K562 (cell line): Measurements from ENCODE around the gene FANCC. TPM values are rescaled to one million over a fixed set of nuclear protein-coding genes. Genes with fewer than 3 reads are reported as not detected.

Experiments used
- ATAC-seq: fragments of 200-7000 bp; cut with Tn5 transposase; 3 replicates; pipeline ENCODE4 v1.9.1; 2020; ENCODE audit warnings: moderate library complexity
- BruUV-seq: library from RNA; stranded (reverse); fragments of 400-500 nt; replicated peaks from 2 replicates; lab custom pipeline; 2021; lab: Mats Ljungman, UMichigan
- CTCF ChIA-PET: fragments of 300-600 bp; formaldehyde crosslinking; extraction: SDS; loops from one replicate; lab custom pipeline; 2021; ENCODE audit warnings: low intra/inter-chr PET ratio; lab: Yijun Ruan, JAX
- POLR2A ChIA-PET: fragments of 300-600, 350-650 bp; sonication (Branson Sonifier 250); formaldehyde crosslinking; extraction: SDS; loops from one replicate; lab custom pipeline; 2021; ENCODE audit warnings: antibody characterized with exemption, inconsistent platforms; lab: Yijun Ruan, JAX
- DNase-seq, 4 experiments: peaks; one replicate each; pipeline versions ENCODE4 v3.0.0 to v3.0.0-alpha.2; 2011 to 2018; ENCODE audit warnings: low spot score in 3 of 4, mixed read lengths in 3 of 4; ENCODE audit errors: extremely low read depth in 1 of 4
- FAIRE-seq: peaks from 2 replicates; lab custom pipeline; 2011; peaks lifted over from hg19 to GRCh38; lab: Jason Lieb, UNC
- H2AFZ ChIP-seq: 2 replicates; pipeline ENCODE4 v1.6.0; 2011; ENCODE audit warnings: low read depth, low read length, control low read depth, inconsistent platforms
- H3K27ac ChIP-seq: fragments of 200-600 bp; 3 replicates; pipeline ENCODE4 v1.8.0; 2011; ENCODE audit warnings: low read depth, mild to moderate bottlenecking, control low read depth, inconsistent platforms, low read length, moderate library complexity, mixed read lengths; ENCODE audit errors: extremely low read depth
- H3K27me3 ChIP-seq, 2 experiments: fragments of 300-600 bp in 1 of 2; 2 replicates in 1 of 2; 3 replicates in 1 of 2; pipeline versions ENCODE4 v1.6.0 to v1.8.0; 2011; ENCODE audit warnings: inconsistent platforms in 2 of 2, low read length in 2 of 2, mild to moderate bottlenecking in 1 of 2, mixed read lengths in 1 of 2, moderate library complexity in 1 of 2; ENCODE audit not compliant: control insufficient read depth in 2 of 2, insufficient read depth in 2 of 2
- H3K36me3 ChIP-seq: fragments of 300-600 bp; 3 replicates; pipeline ENCODE4 v1.8.0; 2011; ENCODE audit warnings: mild to moderate bottlenecking, low read length, inconsistent platforms; ENCODE audit not compliant: control insufficient read depth, insufficient read depth
- H3K4me1 ChIP-seq, 2 experiments: fragments of 200-600 bp in 1 of 2; replicated peaks in 1 of 2; 2 replicates in 1 of 2; 3 replicates in 1 of 2; pipeline versions ENCODE4 v1.5.1 to v1.8.0; 2011; ENCODE audit warnings: inconsistent platforms in 2 of 2, low read length in 2 of 2, mild to moderate bottlenecking in 1 of 2, mixed read lengths in 1 of 2, moderate library complexity in 1 of 2; ENCODE audit not compliant: control insufficient read depth in 2 of 2, insufficient read depth in 2 of 2
- H3K4me2 ChIP-seq: 2 replicates; pipeline ENCODE4 v1.6.1; 2011; ENCODE audit warnings: low read length, control low read depth, inconsistent platforms, mixed read lengths; ENCODE audit not compliant: insufficient read depth
- H3K4me3 ChIP-seq: fragments of 200-600 bp; sonication (generic), shearing (Covaris generic); 2 replicates; pipeline ENCODE4 v1.5.1; 2016; ENCODE audit warnings: control low read depth, inconsistent platforms
- H3K79me2 ChIP-seq: fragments of 200-600 bp; 3 replicates; pipeline ENCODE4 v1.8.0; 2011; ENCODE audit warnings: low read length, inconsistent platforms; ENCODE audit not compliant: control insufficient read depth, insufficient read depth
- H3K9ac ChIP-seq, 2 experiments: 2 replicates each; pipeline versions ENCODE4 v1.6.0 to v1.6.1; 2011; ENCODE audit warnings: low read depth in 2 of 2, low read length in 2 of 2, control low read depth in 1 of 2, inconsistent platforms in 1 of 2, mild to moderate bottlenecking in 1 of 2, mixed read lengths in 1 of 2; ENCODE audit not compliant: insufficient read depth in 1 of 2
- H3K9me1 ChIP-seq: one replicate; pipeline ENCODE4 v1.6.0; 2011; ENCODE audit warnings: inconsistent platforms, mild to moderate bottlenecking, low read length, moderate library complexity; ENCODE audit not compliant: control insufficient read depth, insufficient read depth
- H3K9me3 ChIP-seq: replicated peaks from 2 replicates; pipeline ENCODE4 v1.5.1; 2011; ENCODE audit warnings: low read depth, low read length, inconsistent platforms; ENCODE audit not compliant: control insufficient read depth, insufficient read depth
- H4K20me1 ChIP-seq: replicated peaks from 2 replicates; pipeline ENCODE4 v1.6.1; 2011; ENCODE audit warnings: low read length, inconsistent platforms, mixed read lengths; ENCODE audit not compliant: control insufficient read depth, insufficient read depth
- BRD4 ChIP-seq: fragments of 200-600 bp; sonication (generic); IDR thresholded peaks from 2 replicates; pipeline ENCODE4 v1.6.1; 2017; ENCODE audit warnings: inconsistent platforms
- BRF1 ChIP-seq: IDR thresholded peaks from 3 replicates; pipeline ENCODE4 v1.6.1; 2011; ENCODE audit warnings: borderline replicate concordance, mild to moderate bottlenecking; ENCODE audit not compliant: insufficient read length; ENCODE audit errors: extremely low read depth
- ELF4 ChIP-seq: fragments of 450-650 bp; formaldehyde crosslinking; IDR thresholded peaks from 2 replicates; pipeline ENCODE4 v1.4.0; 2022; ENCODE audit warnings: missing genetic modification characterization
- MCM2 ChIP-seq: fragments of 450-650 bp; IDR thresholded peaks from 2 replicates; pipeline ENCODE4 v1.6.1; 2017; ENCODE audit warnings: low read depth, mild to moderate bottlenecking
- MIER1 ChIP-seq: fragments of 450-650 bp; IDR thresholded peaks from 2 replicates; pipeline ENCODE4 v1.6.1; 2016; ENCODE audit warnings: antibody characterized with exemption, mild to moderate bottlenecking, low read depth
- NFATC3 ChIP-seq: fragments of 450-650 bp; IDR thresholded peaks from 2 replicates; pipeline ENCODE4 v1.6.1; 2017; ENCODE audit warnings: mild to moderate bottlenecking
- ZFP1 ChIP-seq: fragments of 450-650 bp; formaldehyde crosslinking; IDR thresholded peaks from 2 replicates; pipeline ENCODE4 v1.4.0; 2020; ENCODE audit warnings: mild to moderate bottlenecking, mixed read lengths
- ZNF232 ChIP-seq: sonication (generic); formaldehyde crosslinking; IDR thresholded peaks from 2 replicates; pipeline ENCODE4 v1.8.0; 2022; ENCODE audit warnings: mild to moderate bottlenecking, missing genetic modification reagents
- ZNF277 ChIP-seq: fragments of 250-450 bp; sonication (Bioruptor Pico); IDR thresholded peaks from 2 replicates; pipeline ENCODE4 v1.8.0; 2022; ENCODE audit warnings: inconsistent platforms, mild to moderate bottlenecking, moderate library complexity, borderline replicate concordance
- ZNF512 ChIP-seq: IDR thresholded peaks from 2 replicates; pipeline ENCODE4 v1.6.1; 2016; ENCODE audit warnings: missing genetic modification characterization, missing compliant biosample characterization
- ZNF57 ChIP-seq: fragments of 450-650 bp; formaldehyde crosslinking; IDR thresholded peaks from 2 replicates; pipeline ENCODE4 v1.4.0; 2020; ENCODE audit warnings: mild to moderate bottlenecking, moderate library complexity
- WGBS: fragments of 100-300 bp; shearing (Covaris generic); methylation state at CpG from one replicate; pipeline ENCODE4 v1.1.6; 2016; ENCODE audit warnings: low coverage, mixed read lengths; ENCODE audit not compliant: insufficient coverage; ENCODE audit errors: missing lambda C conversion rate; 5-methylcytosine and 5-hydroxymethylcytosine counted together
- in situ Hi-C: fragments of 300-500 bp; cut with MboI; formaldehyde crosslinking; loops from 4 replicates; pipeline ENCODE4 v1.15.0; 2018; ENCODE audit warnings: inconsistent platforms, mixed read lengths
- intact Hi-C: fragments of 100-400 bp; cut with micrococcal nuclease; formaldehyde crosslinking; loops from 2 replicates; pipeline ENCODE4 v1.14.2; 2022
- polyA plus RNA-seq, 8 experiments: library from polyadenylated mRNA; depleted of rRNA in 4 of 8; stranded (reverse) in 5 of 8; unstranded in 3 of 8; fragments of >200 nt; fragmentation: Nextera tagmentation in 2 of 8; fragmentation: Illumina TruSeq in 1 of 8; extraction: Ambion mirVana in 2 of 8; extraction: Trizol in 1 of 8; gene quantifications; 2 replicates each; pipeline versions ENCODE4 v1.2.1 to v1.2.3, GENCODE V29; 2011 to 2014; ENCODE audit warnings: inconsistent platforms in 1 of 8, missing spikeins in 1 of 8
- total RNA-seq, 7 experiments: library from RNA; depleted of rRNA in 6 of 7; stranded (reverse); fragments of >200 nt in 6 of 7; fragmentation: Illumina TruSeq in 2 of 7; extraction: Trizol in 2 of 7; gene quantifications; 2 replicates each; pipeline versions ENCODE4 v1.2.1 to v1.2.3, GENCODE V29; 2011 to 2021; ENCODE audit warnings: low replicate concordance in 1 of 7
- TF ChIP-seq, protein P1 (sequence below): fragments of 200-800 bp; sonication (Bioruptor generic); IDR thresholded peaks from 2 replicates; pipeline ENCODE4 v1.6.1; 2017; ENCODE audit warnings: missing genetic modification characterization, missing compliant biosample characterization
- TF ChIP-seq, protein P2 (sequence below): fragments of 450-650 bp; IDR thresholded peaks from 2 replicates; pipeline ENCODE4 v1.7.0; 2016; ENCODE audit warnings: borderline replicate concordance

The FANCC gene
- total and polyA plus RNA-seq, 9 of the 15 experiments (the other 6 are each of a cell fraction or from before 2014, with no cell fraction given): 4.6 to 18.4 (median 14.2) TPM

DNA sequence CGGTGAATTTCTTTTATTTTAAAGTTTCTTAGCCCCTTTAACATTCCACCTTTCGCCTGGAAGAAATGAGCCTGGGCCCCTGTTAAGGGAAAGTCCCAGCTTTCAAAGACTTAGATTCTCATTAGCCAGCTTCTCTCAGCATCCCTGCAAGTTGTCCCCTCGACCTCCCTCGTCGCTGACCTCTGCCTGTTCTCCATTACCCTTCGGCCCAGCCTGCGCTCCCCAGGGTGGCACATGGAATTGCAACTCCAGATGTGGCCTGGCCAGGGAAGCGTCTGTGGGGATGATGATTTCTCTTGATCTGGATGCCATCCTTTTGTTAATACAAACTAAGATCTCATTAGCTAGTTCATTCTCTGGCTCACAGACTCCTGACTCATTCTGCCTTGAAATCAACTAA lies 43.4 kb upstream of the FANCC start:
- intact Hi-C loops: no loop called here
- H3K9me3 ChIP-seq: no peaks in the 10 kb centered on the region
- in situ Hi-C loops: no loop called here
- H3K4me2 ChIP-seq: no peak overlapping the region
- H3K4me3 ChIP-seq: no peak overlapping the region
- no peaks in the 10 kb centered on the region for H3K79me2 ChIP-seq
- no peaks in the 10 kb centered on the region for H3K36me3 ChIP-seq
- DNase-seq: no peak
- peaks cover 30 to 31% of the 10 kb centered on the region in 2 experiments; a peak in 4 of 5 replicates for H3K27me3 ChIP-seq
- CTCF ChIA-PET: no interaction called here
- H3K4me1 ChIP-seq: no peaks in the 10 kb centered on the region
- H4K20me1 ChIP-seq: no peaks in the 10 kb centered on the region
- FAIRE-seq: no peak
- no TSS peak for BruUV-seq
- H3K27ac ChIP-seq: no peak overlapping the region
- no peak overlapping the region for H2AFZ ChIP-seq
- ATAC-seq: no peak
- no peak for TF ChIP-seq ELF4
- TF ChIP-seq ZNF57 (CRISPR knock-in tag): no peak
- no peak for TF ChIP-seq ZNF277 (CRISPR knock-in tag)
- TF ChIP-seq MCM2: no peak
- no peak for TF ChIP-seq NFATC3
- TF ChIP-seq ZNF232 (CRISPR knock-in tag): no peak
- TF ChIP-seq BRF1: no peak
- TF ChIP-seq ZNF512 (tag): no peak
- TF ChIP-seq, protein P1, sequence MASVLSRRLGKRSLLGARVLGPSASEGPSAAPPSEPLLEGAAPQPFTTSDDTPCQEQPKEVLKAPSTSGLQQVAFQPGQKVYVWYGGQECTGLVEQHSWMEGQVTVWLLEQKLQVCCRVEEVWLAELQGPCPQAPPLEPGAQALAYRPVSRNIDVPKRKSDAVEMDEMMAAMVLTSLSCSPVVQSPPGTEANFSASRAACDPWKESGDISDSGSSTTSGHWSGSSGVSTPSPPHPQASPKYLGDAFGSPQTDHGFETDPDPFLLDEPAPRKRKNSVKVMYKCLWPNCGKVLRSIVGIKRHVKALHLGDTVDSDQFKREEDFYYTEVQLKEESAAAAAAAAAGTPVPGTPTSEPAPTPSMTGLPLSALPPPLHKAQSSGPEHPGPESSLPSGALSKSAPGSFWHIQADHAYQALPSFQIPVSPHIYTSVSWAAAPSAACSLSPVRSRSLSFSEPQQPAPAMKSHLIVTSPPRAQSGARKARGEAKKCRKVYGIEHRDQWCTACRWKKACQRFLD (CRISPR knock-in tag): no peak
- TF ChIP-seq, protein P2, sequence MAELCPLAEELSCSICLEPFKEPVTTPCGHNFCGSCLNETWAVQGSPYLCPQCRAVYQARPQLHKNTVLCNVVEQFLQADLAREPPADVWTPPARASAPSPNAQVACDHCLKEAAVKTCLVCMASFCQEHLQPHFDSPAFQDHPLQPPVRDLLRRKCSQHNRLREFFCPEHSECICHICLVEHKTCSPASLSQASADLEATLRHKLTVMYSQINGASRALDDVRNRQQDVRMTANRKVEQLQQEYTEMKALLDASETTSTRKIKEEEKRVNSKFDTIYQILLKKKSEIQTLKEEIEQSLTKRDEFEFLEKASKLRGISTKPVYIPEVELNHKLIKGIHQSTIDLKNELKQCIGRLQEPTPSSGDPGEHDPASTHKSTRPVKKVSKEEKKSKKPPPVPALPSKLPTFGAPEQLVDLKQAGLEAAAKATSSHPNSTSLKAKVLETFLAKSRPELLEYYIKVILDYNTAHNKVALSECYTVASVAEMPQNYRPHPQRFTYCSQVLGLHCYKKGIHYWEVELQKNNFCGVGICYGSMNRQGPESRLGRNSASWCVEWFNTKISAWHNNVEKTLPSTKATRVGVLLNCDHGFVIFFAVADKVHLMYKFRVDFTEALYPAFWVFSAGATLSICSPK: no peak
- no peak for TF ChIP-seq ZFP1 (CRISPR knock-in tag)
- no peak for TF ChIP-seq BRD4
- TF ChIP-seq MIER1: no peak
- no peaks in the 10 kb centered on the region for H3K9me1 ChIP-seq
- H3K9ac ChIP-seq: no peak overlapping the region
- POLR2A ChIA-PET: interaction anchor here (0.6 kb wide), 2 partner anchors 11 to 306 kb away, joined by 3 to 4 read pairs; no protein-coding TSS in a partner anchor
- 9% methylated on average over 8 of the region's 8 CpGs for WGBS
